Omental fat pad (tissue), 4 donors: ENCODE results near the gene OXCT1. TPM values are rescaled to one million over a fixed set of nuclear protein-coding genes. Genes with fewer than 3 reads are reported as not detected.
"Not testable (repeated sequence)": the region's sequence is repeated elsewhere in the genome, so short reads cannot be mapped to it uniquely, and the experiment has no call there.

Experiments used
- ATAC-seq: fragments of 150-250 bp; one replicate; pipeline ENCODE4 v1.9.1; 2016; ENCODE audit warnings: mild to moderate bottlenecking, moderate library complexity; ENCODE audit not compliant: low FRiP score
- DNase-seq: peaks from one replicate; pipeline ENCODE4 v3.0.0-alpha.2; 2019; ENCODE audit warnings: low spot score
- CTCF ChIP-seq, 3 donors: fragments of 450-650 bp; IDR thresholded peaks; one replicate each; pipeline ENCODE4 v1.5.1; 2016 to 2017; ENCODE audit warnings: antibody characterized with exemption in 3 of 3, mild to moderate bottlenecking in 3 of 3, moderate library complexity in 2 of 3
- total RNA-seq, 4 donors: library from RNA; depleted of rRNA; stranded (reverse); fragments of >200 nt; gene quantifications; one replicate each; pipeline ENCODE4 v1.1.0, GENCODE V29; 2016

Gene OXCT1
- total RNA-seq, 4 donors from 2014 or later: 22.0 to 54.4 (median 31.9) TPM

GRCh38 chr5:41735213-41735612 is 135.0 kb downstream of the OXCT1 start:
- DNase-seq (no peak), ATAC-seq (no peak)
- no peak for TF ChIP-seq CTCF (IDR thresholded peaks at IDR 0.05)

GRCh38 chr5:41729381-41729780 is 140.8 kb downstream of the OXCT1 start:
- DNase-seq, ATAC-seq: not testable (repeated sequence)

- no peak for DNase-seq
- ATAC-seq: no peak
- no peak for TF ChIP-seq CTCF (IDR thresholded peaks at IDR 0.05)
These were observed 141.9 kb downstream of the OXCT1 start for GRCh38 chr5:41728281-41728680.

GRCh38 chr5:41722359-41722950 is 147.8 kb downstream of the OXCT1 start:
- TF ChIP-seq CTCF (IDR thresholded peaks at IDR 0.05): no peak
- no peak for DNase-seq
- ATAC-seq: no peak

GRCh38 chr5:41721516-41721915 is 148.7 kb downstream of the OXCT1 start:
- no peak for ATAC-seq
- no peak for DNase-seq
- no peak for TF ChIP-seq CTCF (IDR thresholded peaks at IDR 0.05)

- no peak for TF ChIP-seq CTCF (IDR thresholded peaks at IDR 0.05)
- no peak for DNase-seq
- ATAC-seq: no peak
These were observed 153.8 kb downstream of the OXCT1 start for GRCh38 chr5:41716382-41716781.

GRCh38 chr5:41714446-41714845 is 155.8 kb downstream of the OXCT1 start:
- ATAC-seq, DNase-seq: not testable (repeated sequence)

GRCh38 chr5:41708604-41708940 is 161.7 kb downstream of the OXCT1 start:
- no peak for ATAC-seq
- no peak for DNase-seq
- TF ChIP-seq CTCF (IDR thresholded peaks at IDR 0.05): no peak
